ENCODE measurements around the gene ROR2. TPM values are rescaled to one million over a fixed set of nuclear protein-coding genes. Genes with fewer than 3 reads are reported as not detected.

The ROR2 gene
- total and polyA plus RNA-seq, 2 of the 13 experiments (the other 11 are each of a cell fraction or from before 2014, with no cell fraction given) = not detected

GRCh38 chr9:91583161-91583875 lies 366.7 kb downstream of the ROR2 start:
- no peak for FAIRE-seq
- TF ChIP-seq POLR2AphosphoS2 (IDR thresholded peaks at IDR 0.05; ENCODE audit: low read depth, low read length) (no peak), CREBL2 (CRISPR knock-in tag; IDR thresholded peaks at IDR 0.05; ENCODE audit: borderline replicate concordance) (no peak), ARNT (IDR thresholded peaks at IDR 0.05) (no peak), GMEB1 (CRISPR knock-in tag; IDR thresholded peaks at IDR 0.05; ENCODE audit: borderline replicate concordance) (no peak), KMT2A (CRISPR knock-in tag; IDR thresholded peaks at IDR 0.05) (no peak), ZNF318 (CRISPR knock-in tag; IDR thresholded peaks at IDR 0.05) (no peak), ZNF362 (CRISPR knock-in tag; IDR thresholded peaks at IDR 0.05; ENCODE audit: borderline replicate concordance) (no peak)

More at GRCh38 chr9:91583161-91583875, 366.7 kb downstream of the ROR2 start:
- no peak for ATAC-seq
- BruUV-seq (replicated peaks) = no TSS peak
- H3K4me1 ChIP-seq (ENCODE audit: insufficient read depth, low read length) = no peaks in the 10 kb centered on the region
- 0 out of 2 replicates have a peak, but pooled peaks cover 4% of the 10 kb centered on the region for H4K20me1 ChIP-seq (ENCODE audit: insufficient read depth, low read length)
- H2AFZ ChIP-seq (ENCODE audit: low read length) = no peak overlapping the region
- H3K9me3 ChIP-seq (ENCODE audit: low read length) = no peaks in the 10 kb centered on the region
- no peaks in the 10 kb centered on the region for H3K79me2 ChIP-seq (ENCODE audit: insufficient read depth, low read length)
- H3K4me2 ChIP-seq (ENCODE audit: low read depth, low read length) = no peak overlapping the region
- H3K9ac ChIP-seq (ENCODE audit: insufficient read depth, low read depth, low read length) = no peak overlapping the region
- DNase-seq (ENCODE audit: low spot score) = no peak
- no peak overlapping the region for H3K4me3 ChIP-seq (replicated peaks in 1 of 3; ENCODE audit: insufficient read depth in 1 of 3, low read depth in 2 of 3, low read length in 3 of 3)
- H3K27me3 ChIP-seq (ENCODE audit: control insufficient read depth in 1 of 2, insufficient read depth in 2 of 2, low read length in 2 of 2) = peaks cover 2 to 30% of the 10 kb centered on the region in 2 experiments; a peak in 3 of 5 replicates
- intact Hi-C loops (cut with micrococcal nuclease; ENCODE audit: unreplicated experiment) = no loop called here
- in situ Hi-C loops (cut with HindIII; ENCODE audit: extremely low pct_ligation_motif_present, low pct_unique_long_range_greater_than_20kb) = no loop called here
- ChIA-PET POLR2A (no interaction called here), CTCF (ENCODE audit: low intra/inter-chr PET ratio, low total read pairs) (no interaction called here)
- H3K27ac ChIP-seq (ENCODE audit: extremely low read length, insufficient read depth, low read length) = no peak overlapping the region
- no peaks in the 10 kb centered on the region for H3K36me3 ChIP-seq (replicated peaks in 1 of 2; ENCODE audit: control insufficient read depth in 1 of 2, insufficient read depth in 2 of 2, low read length in 2 of 2)
